PC-3 (cell line): ENCODE results near the gene ZNF638. TPM values are rescaled to one million over a fixed set of nuclear protein-coding genes. Genes with fewer than 3 reads are reported as not detected.

Experiments
- ATAC-seq: fragments of 200-7000 bp; cut with Tn5 transposase; 2 replicates; pipeline ENCODE4 v1.9.1; 2020; ENCODE audit warnings: mild to moderate bottlenecking, moderate library complexity
- BruUV-seq: library from RNA; stranded (reverse); fragments of 400-500 nt; replicated peaks from 2 replicates; lab custom pipeline; 2021; lab: Mats Ljungman, UMichigan
- CTCF ChIA-PET: fragments of 300-600 bp; sonication (Branson Sonifier 250); formaldehyde crosslinking; loops from one replicate; lab custom pipeline; 2022; ENCODE audit warnings: antibody characterized with exemption; lab: Charles Lee
- POLR2A ChIA-PET: fragments of 300-600 bp; sonication (Branson Sonifier 250); formaldehyde crosslinking; loops from one replicate; lab custom pipeline; 2022; ENCODE audit warnings: antibody characterized with exemption; ENCODE audit not compliant: unreplicated experiment; lab: Charles Lee
- DNase-seq: peaks from one replicate; pipeline ENCODE4 v3.0.0-alpha.2; 2015
- H2AFZ ChIP-seq: fragments of 300-600 bp; sonication (generic); 2 replicates; pipeline ENCODE4 v1.6.0; 2016; ENCODE audit warnings: antibody characterized with exemption, low read length
- H3F3A ChIP-seq: fragments of 300-600 bp; sonication (generic); one replicate; pipeline ENCODE4 v1.6.0; 2017; ENCODE audit warnings: antibody characterized with exemption, low read length, control low read depth, mild to moderate bottlenecking; ENCODE audit not compliant: unreplicated experiment
- H3K27ac ChIP-seq: fragments of 300-600 bp; sonication (generic); 2 replicates; pipeline ENCODE4 v1.5.1; 2016; ENCODE audit warnings: mild to moderate bottlenecking, low read length
- H3K27me3 ChIP-seq: fragments of 300-600 bp; sonication (generic); 2 replicates; pipeline ENCODE4 v1.6.1; 2016; ENCODE audit warnings: low read length, mixed read lengths
- H3K36me3 ChIP-seq: fragments of 300-600 bp; sonication (generic); 2 replicates; pipeline ENCODE4 v1.6.1; 2016; ENCODE audit warnings: low read depth, mixed run types, low read length, mixed read lengths
- H3K4me1 ChIP-seq: fragments of 300-600 bp; sonication (generic); 2 replicates; pipeline ENCODE4 v1.5.1; 2016; ENCODE audit warnings: low read length; ENCODE audit not compliant: insufficient read depth
- H3K4me2 ChIP-seq: fragments of 300-600 bp; sonication (generic); 2 replicates; pipeline ENCODE4 v1.6.0; 2016; ENCODE audit warnings: low read length
- H3K4me3 ChIP-seq: fragments of 300-600 bp; sonication (generic); 2 replicates; pipeline ENCODE4 v1.5.1; 2016; ENCODE audit warnings: mild to moderate bottlenecking, low read length, mixed read lengths
- H3K79me2 ChIP-seq: fragments of 300-600 bp; sonication (generic); 2 replicates; pipeline ENCODE4 v1.6.1; 2017; ENCODE audit warnings: low read length, mixed read lengths
- H3K9ac ChIP-seq: fragments of 300-600 bp; sonication (generic); 2 replicates; pipeline ENCODE4 v1.6.0; 2016; ENCODE audit warnings: mild to moderate bottlenecking, low read length
- H3K9me2 ChIP-seq: fragments of 300-600 bp; sonication (generic); replicated peaks from 2 replicates; pipeline ENCODE4 v1.6.1; 2016; ENCODE audit warnings: mixed run types, low read length, mixed read lengths
- H3K9me3 ChIP-seq: fragments of 300-600 bp; sonication (generic); 2 replicates; pipeline ENCODE4 v1.6.1; 2016; ENCODE audit warnings: low read length, mixed read lengths
- H4K20me1 ChIP-seq: fragments of 300-600 bp; sonication (generic); 2 replicates; pipeline ENCODE4 v1.6.1; 2016; ENCODE audit warnings: low read length, mixed read lengths
- CTCF ChIP-seq: fragments of 300-600 bp; sonication (generic); conservative IDR thresholded peaks from 2 replicates; pipeline ENCODE4 v1.5.1; 2017; ENCODE audit warnings: antibody characterized with exemption, low read depth, mild to moderate bottlenecking, low read length
- EZH2 ChIP-seq: fragments of 300-600 bp; sonication (generic); IDR thresholded peaks from one replicate; pipeline ENCODE4 v1.6.1; 2017; ENCODE audit warnings: antibody characterized with exemption, mild to moderate bottlenecking, low read length; ENCODE audit not compliant: unreplicated experiment
- EZH2phosphoT487 ChIP-seq: fragments of 300-600 bp; sonication (generic); IDR thresholded peaks from 2 replicates; pipeline ENCODE4 v1.6.1; 2018; ENCODE audit warnings: mild to moderate bottlenecking, antibody characterized with exemption, low read length, borderline replicate concordance
- intact Hi-C: fragments of 100-400 bp; cut with micrococcal nuclease; formaldehyde crosslinking; loops from 2 replicates; pipeline ENCODE4 v1.9.0; 2023
- total RNA-seq: library from RNA; depleted of rRNA; stranded (reverse); fragments of >200 nt; gene quantifications from 2 replicates; pipeline ENCODE4 v1.2.3, GENCODE V29; 2014

The ZNF638 gene
- total RNA-seq, 1 experiment from 2014 or later: 93.2 TPM

GRCh38 chr2:71446505-71446904, 114.9 kb downstream of the ZNF638 start:
- Histone ChIP-seq H3K4me1 (no peaks in the 10 kb centered on the region), H3K36me3 (no peaks in the 10 kb centered on the region), H3K4me2 (no peak overlapping the region), H3K4me3 (no peak overlapping the region), H3K79me2 (no peaks in the 10 kb centered on the region), H3K9ac (no peak overlapping the region), H3F3A (no peaks in the 10 kb centered on the region), H2AFZ (no peak overlapping the region), H3K27me3 (no peaks in the 10 kb centered on the region), H3K9me3 (no peaks in the 10 kb centered on the region), H4K20me1 (no peaks in the 10 kb centered on the region), H3K27ac (no peak overlapping the region), H3K9me2 (no peaks in the 10 kb centered on the region)
- intact Hi-C loops: no loop called here
- ChIA-PET POLR2A (no interaction called here), CTCF (no interaction called here)
- ATAC-seq (no peak), DNase-seq (no peak)
- TF ChIP-seq CTCF: no peak
- no peak for TF ChIP-seq EZH2phosphoT487
- TF ChIP-seq EZH2: no peak
- BruUV-seq: no TSS peak

- no peaks in the 10 kb centered on the region for H3K9me2 ChIP-seq
- ATAC-seq (no peak), DNase-seq (no peak)
- no peaks in the 10 kb centered on the region for H3K9me3 ChIP-seq
- ChIA-PET POLR2A (no interaction called here), CTCF (no interaction called here)
- H3K4me2 ChIP-seq: no peak overlapping the region
- intact Hi-C loops: no loop called here
- no peaks in the 10 kb centered on the region for H3K79me2 ChIP-seq
- H3K4me3 ChIP-seq: no peak overlapping the region
- no peaks in the 10 kb centered on the region for H4K20me1 ChIP-seq
- H2AFZ ChIP-seq: no peak overlapping the region
- BruUV-seq: no TSS peak
- H3F3A ChIP-seq: no peaks in the 10 kb centered on the region
- H3K27me3 ChIP-seq: no peaks in the 10 kb centered on the region
- no peaks in the 10 kb centered on the region for H3K36me3 ChIP-seq
- H3K4me1 ChIP-seq: peaks cover 20% of the 10 kb centered on the region
- no peak overlapping the region for H3K9ac ChIP-seq
- TF ChIP-seq EZH2 (no peak), EZH2phosphoT487 (no peak), CTCF (no peak)
- no peak overlapping the region for H3K27ac ChIP-seq
Measured at GRCh38 chr2:71449343-71449742, 117.8 kb downstream of the ZNF638 start.

- BruUV-seq: no TSS peak
- no peak overlapping the region for H3K9ac ChIP-seq
- H2AFZ ChIP-seq: no peak overlapping the region
- no peak overlapping the region for H3K4me3 ChIP-seq
- no peaks in the 10 kb centered on the region for H3K9me2 ChIP-seq
- H3K9me3 ChIP-seq: no peaks in the 10 kb centered on the region
- H3K4me2 ChIP-seq: no peak overlapping the region
- ATAC-seq (no peak), DNase-seq (no peak)
- no peaks in the 10 kb centered on the region for H3K27me3 ChIP-seq
- no peak for TF ChIP-seq EZH2
- TF ChIP-seq EZH2phosphoT487: no peak
- TF ChIP-seq CTCF: no peak
- CTCF ChIA-PET: interaction anchor here (0.6 kb wide), 1 partner anchor 15 kb away, joined by 4 read pairs; no protein-coding TSS in a partner anchor
- H3F3A ChIP-seq: no peaks in the 10 kb centered on the region
- POLR2A ChIA-PET: no interaction called here
- H4K20me1 ChIP-seq: no peaks in the 10 kb centered on the region
- no peaks in the 10 kb centered on the region for H3K36me3 ChIP-seq
- intact Hi-C loops: loop anchor here (2.0 kb wide), 1 partner anchor 59 kb away; no protein-coding TSS in a partner anchor
- H3K27ac ChIP-seq: no peak overlapping the region
- H3K4me1 ChIP-seq: peaks cover 29% of the 10 kb centered on the region
- H3K79me2 ChIP-seq: no peaks in the 10 kb centered on the region
Measured at GRCh38 chr2:71451705-71452104, 120.1 kb downstream of the ZNF638 start.
